Esophagus muscularis mucosa (tissue), 4 donors: ENCODE measurements around the gene WDFY4. TPM values are rescaled to one million over a fixed set of nuclear protein-coding genes. Genes with fewer than 3 reads are reported as not detected.
A peak's percentile ranks its signal among the peaks of the same experiment; 100 is the strongest.

ENCODE experiments used
- DNase-seq: peaks from one replicate; pipeline ENCODE4 v3.0.0-alpha.2; 2017; ENCODE audit errors: extremely low spot score
- H3K27ac ChIP-seq, 4 donors: fragments of 200-600 bp; sonication (generic); replicated peaks in 1 of 4; 1 replicate in 3 of 4; 2 replicates in 1 of 4; pipeline ENCODE4 v1.5.1; 2016 to 2019; ENCODE audit warnings: mild to moderate bottlenecking in 1 of 4
- H3K27me3 ChIP-seq, 4 donors: fragments of 200-600 bp; sonication (generic); one replicate each; pipeline versions ENCODE4 v1.5.1 to v1.6.0; 2016 to 2019
- H3K36me3 ChIP-seq, 4 donors: fragments of 200-600 bp; sonication (generic); one replicate each; pipeline ENCODE4 v1.5.1; 2016 to 2019
- H3K4me1 ChIP-seq, 4 donors: fragments of 200-600 bp; sonication (generic); one replicate each; pipeline ENCODE4 v1.5.1; 2016 to 2019
- H3K4me3 ChIP-seq, 4 donors: fragments of 200-600 bp; sonication (generic); 1 replicate in 2 of 4; 2 replicates in 2 of 4; pipeline ENCODE4 v1.5.1; 2016 to 2019; ENCODE audit warnings: mild to moderate bottlenecking in 4 of 4, moderate library complexity in 1 of 4
- H3K9me3 ChIP-seq, 4 donors: fragments of 200-600 bp; sonication (generic); 1 replicate in 3 of 4; 2 replicates in 1 of 4; pipeline ENCODE4 v1.5.1; 2016 to 2019
- CTCF ChIP-seq, 3 experiments: fragments of 200-600 bp in 2 of 3; fragments of 450-650 bp in 1 of 3; sonication (generic) in 2 of 3; IDR thresholded peaks; one replicate each; pipeline ENCODE4 v1.5.1; 2017 to 2019; ENCODE audit warnings: antibody characterized with exemption in 3 of 3, mild to moderate bottlenecking in 2 of 3, moderate library complexity in 1 of 3
- EP300 ChIP-seq: sonication (generic); formaldehyde crosslinking; IDR thresholded peaks from one replicate; pipeline ENCODE4 v1.6.1; 2017; ENCODE audit warnings: antibody characterized with exemption
- POLR2A ChIP-seq: fragments of 450-650 bp; IDR thresholded peaks from one replicate; pipeline ENCODE4 v1.6.1; 2017; ENCODE audit warnings: antibody characterized with exemption, moderate library complexity, mild to moderate bottlenecking, low read depth
- POLR2AphosphoS5 ChIP-seq, 2 donors: sonication (generic); formaldehyde crosslinking; IDR thresholded peaks; one replicate each; pipeline ENCODE4 v1.6.1; 2017; ENCODE audit warnings: antibody characterized with exemption in 2 of 2
- WGBS: methylation state at CpG from one replicate; pipeline ENCODE4 v1.1.5; 2018; 5-methylcytosine and 5-hydroxymethylcytosine counted together
- intact Hi-C: fragments of 100-400 bp; cut with DNase I; formaldehyde crosslinking; loops from one replicate; pipeline ENCODE4 v1.15.1; 2023
- total RNA-seq, 4 donors: library from RNA; depleted of rRNA; stranded (reverse); fragments of >200 nt; gene quantifications; one replicate each; pipeline versions ENCODE4 v1.1.0 to v1.2.1, GENCODE V29; 2016

WDFY4 gene
- total RNA-seq, 4 donors from 2014 or later: 2.3 to 7.3 (median 5.2) TPM

GRCh38 chr10:48779546-48780152 lies 95.0 kb downstream of the WDFY4 start:
- Histone ChIP-seq H3K27ac (no peak overlapping the region), H3K9me3 (no peaks in the 10 kb centered on the region), H3K27me3 (no peaks in the 10 kb centered on the region), H3K4me3 (no peak overlapping the region), H3K36me3 (no peaks in the 10 kb centered on the region), H3K4me1 (no peaks in the 10 kb centered on the region)
- peak; percentile 78 for DNase-seq
- intact Hi-C loops: no loop called here
- 96% methylated on average over 5 of the region's 6 CpGs for WGBS
- TF ChIP-seq CTCF (IDR thresholded peaks at IDR 0.05) (no peak), POLR2AphosphoS5 (IDR thresholded peaks at IDR 0.05) (no peak), POLR2A (no peak), EP300 (no peak)

- WGBS: 88% methylated on average over 5 of the region's 5 CpGs
- no peak overlapping the region for H3K4me3 ChIP-seq
Measured at GRCh38 chr10:48780341-48780740, 95.7 kb downstream of the WDFY4 start.

GRCh38 chr10:48782386-48782785 lies 97.7 kb downstream of the WDFY4 start:
- H3K27ac ChIP-seq: no peak overlapping the region
- intact Hi-C loops: no loop called here
- H3K27me3 ChIP-seq: no peaks in the 10 kb centered on the region
- TF ChIP-seq CTCF (IDR thresholded peaks at IDR 0.05) (no peak), POLR2A (no peak), EP300 (no peak)
- 82% methylated on average over 2 of the region's 2 CpGs for WGBS
- H3K4me1 ChIP-seq: no peaks in the 10 kb centered on the region
- no peak for DNase-seq
- H3K4me3 ChIP-seq: no peak overlapping the region
- H3K9me3 ChIP-seq: no peaks in the 10 kb centered on the region
- no peaks in the 10 kb centered on the region for H3K36me3 ChIP-seq

More at GRCh38 chr10:48780341-48780740, 95.7 kb downstream of the WDFY4 start:
- Histone ChIP-seq H3K9me3 (no peaks in the 10 kb centered on the region), H3K27ac (no peak overlapping the region), H3K27me3 (no peaks in the 10 kb centered on the region), H3K4me1 (no peaks in the 10 kb centered on the region), H3K36me3 (no peaks in the 10 kb centered on the region)
- intact Hi-C loops: no loop called here
- DNase-seq: peak; percentile 87
- TF ChIP-seq POLR2A (no peak), CTCF (IDR thresholded peaks at IDR 0.05) (no peak), POLR2AphosphoS5 (IDR thresholded peaks at IDR 0.05) (no peak), EP300 (no peak)

- Histone ChIP-seq H3K36me3 (no peaks in the 10 kb centered on the region), H3K4me1 (no peaks in the 10 kb centered on the region), H3K27ac (no peak overlapping the region), H3K27me3 (no peaks in the 10 kb centered on the region), H3K9me3 (no peaks in the 10 kb centered on the region), H3K4me3 (no peak overlapping the region)
- WGBS: 67% methylated on average over 2 of the region's 2 CpGs
- DNase-seq: no peak
- intact Hi-C loops: no loop called here
- TF ChIP-seq CTCF (IDR thresholded peaks at IDR 0.05) (no peak), EP300 (no peak), POLR2A (no peak), POLR2AphosphoS5 (IDR thresholded peaks at IDR 0.05) (no peak)
Measured at GRCh38 chr10:48784031-48784430, 99.4 kb downstream of the WDFY4 start.

- H3K4me1 ChIP-seq: no peaks in the 10 kb centered on the region
- H3K27me3 ChIP-seq: peaks cover 0 to 13% (median 0%) of the 10 kb centered on the region in 4 donors
- intact Hi-C loops: no loop called here
- no peak overlapping the region for H3K4me3 ChIP-seq
- WGBS: 65% methylated on average over 2 of the region's 2 CpGs
- no peak for DNase-seq
- H3K27ac ChIP-seq: no peak overlapping the region
- TF ChIP-seq POLR2AphosphoS5 (IDR thresholded peaks at IDR 0.05): no peak
- TF ChIP-seq EP300: no peak
- TF ChIP-seq CTCF (IDR thresholded peaks at IDR 0.05): no peak
- TF ChIP-seq POLR2A: no peak
- no peaks in the 10 kb centered on the region for H3K36me3 ChIP-seq
- H3K9me3 ChIP-seq: no peaks in the 10 kb centered on the region
Measured at GRCh38 chr10:48785796-48786195, 101.1 kb downstream of the WDFY4 start.
